RWPE2 (cell line): ENCODE measurements around the gene IGDCC3.

ENCODE experiments used
- ATAC-seq: fragments of 200-7000 bp; cut with Tn5 transposase; 3 replicates; pipeline ENCODE4 v1.9.1; 2021; ENCODE audit warnings: low read depth
- DNase-seq: peaks from one replicate; pipeline ENCODE4 v3.0.0-alpha.2; 2020; ENCODE audit warnings: low spot score
- H3K27ac ChIP-seq: fragments of 450-650 bp; 2 replicates; pipeline ENCODE4 v1.5.1; 2017; ENCODE audit warnings: mild to moderate bottlenecking; ENCODE audit not compliant: poor library complexity, severe bottlenecking
- H3K27me3 ChIP-seq: fragments of 250-450 bp; sonication (Bioruptor Pico); 2 replicates; pipeline ENCODE4 v1.5.1; 2021; ENCODE audit warnings: mild to moderate bottlenecking, moderate library complexity; ENCODE audit not compliant: insufficient read depth, poor library complexity, severe bottlenecking
- H3K36me3 ChIP-seq: fragments of 250-450 bp; sonication (Bioruptor Pico); 2 replicates; pipeline ENCODE4 v1.5.1; 2020; ENCODE audit warnings: low read depth, mild to moderate bottlenecking, moderate library complexity
- H3K4me1 ChIP-seq: fragments of 250-450 bp; sonication (Bioruptor Pico); 2 replicates; pipeline ENCODE4 v1.5.1; 2021; ENCODE audit warnings: mild to moderate bottlenecking, moderate library complexity; ENCODE audit not compliant: insufficient read depth, poor library complexity, severe bottlenecking
- H3K4me3 ChIP-seq: fragments of 250-450 bp; sonication (Bioruptor Pico); 2 replicates; pipeline ENCODE4 v1.5.1; 2021; ENCODE audit warnings: mild to moderate bottlenecking, moderate library complexity; ENCODE audit not compliant: severe bottlenecking
- H3K9me3 ChIP-seq: fragments of 250-450 bp; sonication (Bioruptor Pico); 2 replicates; pipeline ENCODE4 v1.5.1; 2021; ENCODE audit warnings: mild to moderate bottlenecking, moderate library complexity; ENCODE audit not compliant: severe bottlenecking
- CTCF ChIP-seq: fragments of 450-650 bp; IDR thresholded peaks from one replicate; pipeline ENCODE4 v1.5.1; 2017; ENCODE audit warnings: mild to moderate bottlenecking, moderate library complexity; ENCODE audit not compliant: poor library complexity, severe bottlenecking

IGDCC3 gene

DNA sequence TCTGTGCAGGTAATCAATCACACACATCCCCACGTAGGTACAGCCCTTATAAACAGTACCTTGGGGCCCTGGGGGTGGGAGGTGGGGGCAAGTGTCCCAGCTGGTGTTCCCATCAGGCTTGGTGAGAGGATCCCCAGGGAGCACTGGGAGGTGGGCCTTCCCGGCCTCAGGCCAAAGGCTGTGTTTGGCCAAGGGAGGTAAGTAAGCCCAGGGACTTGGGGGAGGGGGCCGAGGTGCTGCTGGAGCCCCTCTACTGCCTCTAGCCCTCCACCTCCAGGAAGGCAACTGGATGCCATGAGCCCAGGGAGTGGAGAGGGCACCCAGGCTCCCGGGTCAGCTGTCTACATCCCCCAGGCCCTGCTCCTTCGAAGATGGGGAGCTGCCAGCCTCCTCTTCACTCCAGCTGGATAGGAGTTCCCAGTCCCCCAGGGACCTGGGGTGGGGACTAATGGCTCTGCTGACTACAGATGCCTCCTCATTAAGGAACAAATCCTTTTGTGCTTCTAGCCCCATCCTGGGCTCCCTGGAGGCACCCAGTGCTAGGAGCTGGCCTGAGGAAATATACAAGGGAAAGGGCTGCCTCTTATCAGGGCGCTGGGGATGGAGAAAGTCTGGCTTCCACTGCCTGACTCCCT is 40.2 kb downstream of the IGDCC3 start:
- Histone ChIP-seq H3K36me3 (no peaks in the 10 kb centered on the region), H3K9me3 (no peaks in the 10 kb centered on the region), H3K27ac (no peak overlapping the region), H3K27me3 (no peaks in the 10 kb centered on the region), H3K4me1 (no peaks in the 10 kb centered on the region), H3K4me3 (no peak overlapping the region)
- no peak for TF ChIP-seq CTCF
- DNase-seq (no peak), ATAC-seq (no peak)

- DNase-seq (no peak), ATAC-seq (no peak)
- H3K27ac ChIP-seq: no peak overlapping the region
- no peaks in the 10 kb centered on the region for H3K36me3 ChIP-seq
- no peaks in the 10 kb centered on the region for H3K4me1 ChIP-seq
- no peak for TF ChIP-seq CTCF
- no peaks in the 10 kb centered on the region for H3K27me3 ChIP-seq
- H3K9me3 ChIP-seq: no peaks in the 10 kb centered on the region
- no peak overlapping the region for H3K4me3 ChIP-seq
These were observed 41.0 kb downstream of the IGDCC3 start for GRCh38 chr15:65336493-65337435.

GRCh38 chr15:65335278-65336055 is 42.3 kb downstream of the IGDCC3 start:
- Histone ChIP-seq H3K4me1 (no peaks in the 10 kb centered on the region), H3K9me3 (no peaks in the 10 kb centered on the region), H3K36me3 (no peaks in the 10 kb centered on the region), H3K27ac (no peak overlapping the region), H3K4me3 (no peak overlapping the region), H3K27me3 (no peaks in the 10 kb centered on the region)
- ATAC-seq (no peak), DNase-seq (no peak)
- no peak for TF ChIP-seq CTCF

GRCh38 chr15:65334586-65335231 is 43.1 kb downstream of the IGDCC3 start:
- no peak overlapping the region for H3K27ac ChIP-seq
- DNase-seq: no peak
- ATAC-seq: no peak
- H3K36me3 ChIP-seq: no peaks in the 10 kb centered on the region
- no peaks in the 10 kb centered on the region for H3K9me3 ChIP-seq
- no peak overlapping the region for H3K4me3 ChIP-seq
- TF ChIP-seq CTCF: no peak
- H3K27me3 ChIP-seq: no peaks in the 10 kb centered on the region
- no peaks in the 10 kb centered on the region for H3K4me1 ChIP-seq
